Neural cell (in vitro differentiated cells): Measurements from ENCODE around the gene DEPDC1. TPM values are rescaled to one million over a fixed set of nuclear protein-coding genes. Genes with fewer than 3 reads are reported as not detected.

Source experiments
- H2AFZ ChIP-seq: fragments of 200-600, 300-800 bp; sonication (generic), shearing (Covaris generic); 2 replicates; pipeline ENCODE4 v1.6.0; 2014; ENCODE audit warnings: low read depth, mild to moderate bottlenecking, antibody characterized with exemption, low read length, moderate library complexity
- H3F3A ChIP-seq: fragments of 200-600 bp; shearing (Covaris generic); 2 replicates; pipeline ENCODE4 v1.6.1; 2016; ENCODE audit warnings: mild to moderate bottlenecking, moderate library complexity, mixed read lengths, antibody characterized with exemption, low read length; ENCODE audit not compliant: insufficient read depth, poor library complexity, severe bottlenecking
- H3K27ac ChIP-seq: fragments of 200-600, 300-800 bp; sonication (generic), shearing (Covaris generic); 2 replicates; pipeline ENCODE4 v1.5.1; 2014; ENCODE audit warnings: mild to moderate bottlenecking, low read length, moderate library complexity
- H3K27me3 ChIP-seq: fragments of 300-800, 200-600 bp; sonication (generic), shearing (Covaris generic); 2 replicates; pipeline ENCODE4 v1.6.0; 2014; ENCODE audit warnings: mild to moderate bottlenecking, low read depth, low read length, moderate library complexity; ENCODE audit not compliant: insufficient read depth
- H3K36me3 ChIP-seq: fragments of 300-800, 200-600 bp; sonication (generic), shearing (Covaris generic); 2 replicates; pipeline ENCODE4 v1.5.1; 2014; ENCODE audit warnings: mild to moderate bottlenecking, antibody characterized with exemption, low read length, moderate library complexity; ENCODE audit not compliant: insufficient read depth
- H3K4me2 ChIP-seq: fragments of 300-800, 200-600 bp; sonication (generic), shearing (Covaris generic); 2 replicates; pipeline ENCODE4 v1.6.0; 2014; ENCODE audit warnings: mild to moderate bottlenecking, low read length
- H3K4me3 ChIP-seq: fragments of 300-800, 200-600 bp; sonication (generic), shearing (Covaris generic); 2 replicates; pipeline ENCODE4 v1.5.1; 2014; ENCODE audit warnings: mild to moderate bottlenecking, low read length, moderate library complexity
- H3K79me2 ChIP-seq: fragments of 200-600 bp; shearing (Covaris generic); replicated peaks from 2 replicates; pipeline ENCODE4 v1.6.0; 2014; ENCODE audit warnings: mild to moderate bottlenecking, low read length, moderate library complexity; ENCODE audit not compliant: insufficient read depth
- H3K9ac ChIP-seq: fragments of 300-800, 200-600 bp; sonication (generic), shearing (Covaris generic); 2 replicates; pipeline ENCODE4 v1.6.1; 2016; ENCODE audit warnings: mild to moderate bottlenecking, low read length, mixed read lengths
- H3K9me2 ChIP-seq: fragments of 200-600 bp; shearing (Covaris generic); 2 replicates; pipeline ENCODE4 v1.6.1; 2016; ENCODE audit warnings: mild to moderate bottlenecking, low read length, mixed read lengths; ENCODE audit not compliant: insufficient read depth
- H3K9me3 ChIP-seq: fragments of 200-600, 300-800 bp; sonication (generic), shearing (Covaris generic); 2 replicates; pipeline ENCODE4 v1.6.1; 2016; ENCODE audit warnings: mild to moderate bottlenecking, mixed run types, low read length, moderate library complexity, mixed read lengths
- H4K20me1 ChIP-seq: fragments of 200-600 bp; shearing (Covaris generic); 2 replicates; pipeline ENCODE4 v1.6.1; 2016; ENCODE audit warnings: mild to moderate bottlenecking, mixed run types; ENCODE audit not compliant: insufficient read depth
- EP300 ChIP-seq: fragments of 450-650 bp; conservative IDR thresholded peaks from 2 replicates; pipeline ENCODE4 v1.6.1; 2014; ENCODE audit warnings: antibody characterized with exemption, mild to moderate bottlenecking, moderate library complexity; ENCODE audit not compliant: poor library complexity, severe bottlenecking
- EZH2 ChIP-seq: fragments of 200-600, 300-800 bp; shearing (Covaris generic), sonication (generic); IDR thresholded peaks from 2 replicates; pipeline ENCODE4 v1.6.1; 2014; ENCODE audit warnings: antibody characterized with exemption, low read length, borderline replicate concordance, mild to moderate bottlenecking; ENCODE audit not compliant: insufficient read depth, poor library complexity, severe bottlenecking
- MXI1 ChIP-seq: fragments of 450-650 bp; conservative IDR thresholded peaks from 2 replicates; pipeline ENCODE4 v1.6.1; 2014; ENCODE audit warnings: antibody characterized with exemption, mild to moderate bottlenecking; ENCODE audit not compliant: poor library complexity, severe bottlenecking
- POLR2AphosphoS5 ChIP-seq: IDR thresholded peaks from 2 replicates; pipeline ENCODE4 v1.6.1; 2012
- RAD21 ChIP-seq: fragments of 450-650 bp; conservative IDR thresholded peaks from 2 replicates; pipeline ENCODE4 v1.6.1; 2014; ENCODE audit warnings: antibody characterized with exemption, mild to moderate bottlenecking, moderate library complexity
- REST ChIP-seq: IDR thresholded peaks from 2 replicates; pipeline ENCODE4 v1.6.1; 2012; ENCODE audit warnings: borderline replicate concordance
- SMC3 ChIP-seq: fragments of 450-650 bp; conservative IDR thresholded peaks from 2 replicates; pipeline ENCODE4 v1.6.1; 2014; ENCODE audit warnings: antibody characterized with exemption, mild to moderate bottlenecking, moderate library complexity; ENCODE audit not compliant: poor library complexity
- TAF1 ChIP-seq: IDR thresholded peaks from 2 replicates; pipeline ENCODE4 v1.6.1; 2012; ENCODE audit warnings: low read depth
- polyA plus RNA-seq: library from polyadenylated mRNA; depleted of rRNA; stranded (reverse); fragments of >200 nt; gene quantifications from 2 replicates; pipeline ENCODE4 v1.2.3, GENCODE V29; 2014
- TF ChIP-seq, protein P1 (sequence below): fragments of 450-650 bp; IDR thresholded peaks from 2 replicates; pipeline ENCODE4 v1.5.1; 2014; ENCODE audit warnings: antibody characterized with exemption, mild to moderate bottlenecking, moderate library complexity; ENCODE audit not compliant: poor library complexity, severe bottlenecking

Gene DEPDC1
- polyA plus RNA-seq, 1 donor from 2014 or later: 0.84 TPM

GRCh38 chr1:68528243-68528642, 31.4 kb upstream of the DEPDC1 start:
- H3K36me3 ChIP-seq: no peaks in the 10 kb centered on the region
- no peak for TF ChIP-seq MXI1
- TF ChIP-seq REST: no peak
- no peak for TF ChIP-seq RAD21
- TF ChIP-seq, protein P1, sequence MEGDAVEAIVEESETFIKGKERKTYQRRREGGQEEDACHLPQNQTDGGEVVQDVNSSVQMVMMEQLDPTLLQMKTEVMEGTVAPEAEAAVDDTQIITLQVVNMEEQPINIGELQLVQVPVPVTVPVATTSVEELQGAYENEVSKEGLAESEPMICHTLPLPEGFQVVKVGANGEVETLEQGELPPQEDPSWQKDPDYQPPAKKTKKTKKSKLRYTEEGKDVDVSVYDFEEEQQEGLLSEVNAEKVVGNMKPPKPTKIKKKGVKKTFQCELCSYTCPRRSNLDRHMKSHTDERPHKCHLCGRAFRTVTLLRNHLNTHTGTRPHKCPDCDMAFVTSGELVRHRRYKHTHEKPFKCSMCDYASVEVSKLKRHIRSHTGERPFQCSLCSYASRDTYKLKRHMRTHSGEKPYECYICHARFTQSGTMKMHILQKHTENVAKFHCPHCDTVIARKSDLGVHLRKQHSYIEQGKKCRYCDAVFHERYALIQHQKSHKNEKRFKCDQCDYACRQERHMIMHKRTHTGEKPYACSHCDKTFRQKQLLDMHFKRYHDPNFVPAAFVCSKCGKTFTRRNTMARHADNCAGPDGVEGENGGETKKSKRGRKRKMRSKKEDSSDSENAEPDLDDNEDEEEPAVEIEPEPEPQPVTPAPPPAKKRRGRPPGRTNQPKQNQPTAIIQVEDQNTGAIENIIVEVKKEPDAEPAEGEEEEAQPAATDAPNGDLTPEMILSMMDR: no peak
- TF ChIP-seq TAF1: no peak
- no peak for TF ChIP-seq SMC3
- no peak for TF ChIP-seq EP300
- no peak for TF ChIP-seq POLR2AphosphoS5
- no peaks in the 10 kb centered on the region for H4K20me1 ChIP-seq
- no peaks in the 10 kb centered on the region for H3K27me3 ChIP-seq
- H3K9ac ChIP-seq: no peak overlapping the region
- H3K79me2 ChIP-seq: no peaks in the 10 kb centered on the region
- no peak overlapping the region for H2AFZ ChIP-seq
- H3K4me3 ChIP-seq: no peak overlapping the region
- no peaks in the 10 kb centered on the region for H3K9me2 ChIP-seq
- H3F3A ChIP-seq: no peaks in the 10 kb centered on the region
- H3K4me2 ChIP-seq: no peak overlapping the region
- no peak overlapping the region for H3K27ac ChIP-seq
- no peaks in the 10 kb centered on the region for H3K9me3 ChIP-seq

- TF ChIP-seq EP300 (no peak), SMC3 (no peak), EZH2 (no peak), TAF1 (no peak), MXI1 (no peak), POLR2AphosphoS5 (no peak), REST (no peak), RAD21 (no peak)
- TF ChIP-seq, protein P1: no peak
- Histone ChIP-seq H3K27me3 (no peaks in the 10 kb centered on the region), H3K9ac (no peak overlapping the region), H3K4me3 (no peak overlapping the region), H3K4me2 (no peak overlapping the region), H4K20me1 (no peaks in the 10 kb centered on the region), H3K79me2 (no peaks in the 10 kb centered on the region), H3K9me2 (no peaks in the 10 kb centered on the region), H3K9me3 (no peaks in the 10 kb centered on the region), H3F3A (no peaks in the 10 kb centered on the region), H3K36me3 (no peaks in the 10 kb centered on the region), H2AFZ (no peak overlapping the region), H3K27ac (no peak overlapping the region)
Measured at GRCh38 chr1:68525781-68526180, 28.9 kb upstream of the DEPDC1 start.
